Gastroesophageal sphincter (tissue), 4 donors: ENCODE results near the gene TPD52L1. TPM values are rescaled to one million over a fixed set of nuclear protein-coding genes. Genes with fewer than 3 reads are reported as not detected.

Source experiments
- ATAC-seq: fragments of 150-250 bp; one replicate; pipeline ENCODE4 v1.9.1; 2016; ENCODE audit warnings: mild to moderate bottlenecking, moderate library complexity
- H3K27ac ChIP-seq, 4 donors: fragments of 200-600 bp; sonication (generic) in 3 of 4; 1 replicate in 3 of 4; 2 replicates in 1 of 4; pipeline ENCODE4 v1.5.1; 2016 to 2019
- H3K27me3 ChIP-seq: fragments of 200-600 bp; sonication (generic); one replicate; pipeline ENCODE4 v1.5.1; 2019
- H3K36me3 ChIP-seq, 2 donors: fragments of 200-600 bp; sonication (generic); one replicate each; pipeline ENCODE4 v1.5.1; 2019; ENCODE audit warnings: control low read depth in 1 of 2
- H3K4me1 ChIP-seq, 3 donors: fragments of 200-600 bp; sonication (generic); 1 replicate in 2 of 3; 2 replicates in 1 of 3; pipeline ENCODE4 v1.5.1; 2016 to 2019; ENCODE audit warnings: control low read depth in 2 of 3
- H3K4me3 ChIP-seq, 2 donors: fragments of 200-600 bp; sonication (generic); one replicate each; pipeline ENCODE4 v1.5.1; 2019; ENCODE audit warnings: mild to moderate bottlenecking in 1 of 2, moderate library complexity in 1 of 2
- H3K9me3 ChIP-seq, 3 donors: fragments of 200-600 bp; sonication (generic); one replicate each; pipeline ENCODE4 v1.5.1; 2017 to 2019; ENCODE audit warnings: control low read depth in 2 of 3
- CTCF ChIP-seq, 4 experiments: fragments of 200-600 bp in 2 of 4; fragments of 450-650 bp in 2 of 4; sonication (generic) in 1 of 4; IDR thresholded peaks; one replicate each; pipeline ENCODE4 v1.5.1; 2017 to 2019; ENCODE audit warnings: antibody characterized with exemption in 4 of 4, mild to moderate bottlenecking in 2 of 4, moderate library complexity in 2 of 4
- EP300 ChIP-seq: sonication (generic); formaldehyde crosslinking; IDR thresholded peaks from one replicate; pipeline ENCODE4 v1.6.1; 2017; ENCODE audit warnings: antibody characterized with exemption, mild to moderate bottlenecking
- POLR2A ChIP-seq, 2 donors: fragments of 450-650 bp; IDR thresholded peaks; one replicate each; pipeline ENCODE4 v1.6.1; 2017; ENCODE audit warnings: antibody characterized with exemption in 2 of 2, mild to moderate bottlenecking in 2 of 2, moderate library complexity in 1 of 2
- POLR2AphosphoS5 ChIP-seq: sonication (generic); formaldehyde crosslinking; IDR thresholded peaks from one replicate; pipeline ENCODE4 v1.6.1; 2017; ENCODE audit warnings: antibody characterized with exemption
- WGBS, 2 donors: methylation state at CpG; one replicate each; pipeline ENCODE4 v1.1.5; 2018; ENCODE audit warnings: low coverage in 1 of 2; 5-methylcytosine and 5-hydroxymethylcytosine counted together
- total RNA-seq, 4 donors: library from RNA; depleted of rRNA; stranded (reverse); fragments of >200 nt; gene quantifications; one replicate each; pipeline ENCODE4 v1.1.0, GENCODE V29; 2016

Gene TPD52L1
- total RNA-seq, 4 donors from 2014 or later: 11.2 to 59.7 (median 20.2) TPM

- no peak for ATAC-seq
- WGBS, 2 donors: 86 to 93% methylated on average over 2 to 5 of the region's 8 CpGs
- Histone ChIP-seq H3K27me3 (no peaks in the 10 kb centered on the region), H3K36me3 (peaks cover 0 to 59% of the 10 kb centered on the region in 2 donors), H3K27ac (no peak overlapping the region), H3K4me3 (no peak overlapping the region), H3K4me1 (no peaks in the 10 kb centered on the region), H3K9me3 (no peaks in the 10 kb centered on the region)
- no peak for TF ChIP-seq EP300
- TF ChIP-seq POLR2A (IDR thresholded peaks at IDR 0.05): no peak
- no peak for TF ChIP-seq CTCF (IDR thresholded peaks at IDR 0.05)
- no peak for TF ChIP-seq POLR2AphosphoS5
Observed at GRCh38 chr6:125271486-125272159, 118.0 kb downstream of the TPD52L1 start.

GRCh38 chr6:125273251-125273650 lies 119.7 kb downstream of the TPD52L1 start:
- Histone ChIP-seq H3K4me3 (no peak overlapping the region), H3K36me3 (peaks cover 0 to 66% of the 10 kb centered on the region in 2 donors), H3K9me3 (no peaks in the 10 kb centered on the region), H3K27me3 (no peaks in the 10 kb centered on the region), H3K27ac (no peak overlapping the region), H3K4me1 (no peaks in the 10 kb centered on the region)
- WGBS, 2 donors: 97% methylated on average over 6 of the region's 8 CpGs; no CpG with 5 or more reads in 1 of the 2 donors
- ATAC-seq: no peak
- TF ChIP-seq EP300: no peak
- no peak for TF ChIP-seq CTCF (IDR thresholded peaks at IDR 0.05)
- no peak for TF ChIP-seq POLR2AphosphoS5

DNA sequence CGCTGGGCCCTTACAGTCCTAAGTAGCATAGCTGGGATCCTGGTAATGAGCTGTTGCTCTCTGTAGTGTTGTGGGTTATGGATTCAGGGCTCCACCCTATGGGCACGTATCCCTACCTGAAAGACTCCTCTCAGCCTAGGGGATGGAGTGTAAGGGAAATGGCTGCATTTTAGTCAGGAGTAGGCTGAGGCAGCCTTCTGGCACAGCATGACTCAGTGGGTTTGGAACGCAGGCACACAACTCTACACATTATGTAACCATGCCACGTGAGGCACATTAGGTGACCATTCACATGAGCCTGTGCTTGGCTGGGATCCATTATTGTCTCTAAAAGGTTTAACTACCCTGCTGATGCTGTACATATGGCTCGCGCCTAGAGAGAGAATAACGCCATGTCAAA lies 120.4 kb downstream of the TPD52L1 start:
- WGBS, 2 donors: 89 to 93% methylated on average over 4 to 5 of the region's 7 CpGs
- ATAC-seq: no peak
- H3K27ac ChIP-seq: no peak overlapping the region
- H3K4me1 ChIP-seq: no peaks in the 10 kb centered on the region
- no peak overlapping the region for H3K4me3 ChIP-seq
- peaks cover 0 to 66% of the 10 kb centered on the region in 2 donors for H3K36me3 ChIP-seq
- H3K9me3 ChIP-seq: no peaks in the 10 kb centered on the region
- TF ChIP-seq EP300: no peak
- no peak for TF ChIP-seq POLR2AphosphoS5
- no peak for TF ChIP-seq CTCF (IDR thresholded peaks at IDR 0.05)
- TF ChIP-seq POLR2A (IDR thresholded peaks at IDR 0.05): no peak
- no peaks in the 10 kb centered on the region for H3K27me3 ChIP-seq

DNA sequence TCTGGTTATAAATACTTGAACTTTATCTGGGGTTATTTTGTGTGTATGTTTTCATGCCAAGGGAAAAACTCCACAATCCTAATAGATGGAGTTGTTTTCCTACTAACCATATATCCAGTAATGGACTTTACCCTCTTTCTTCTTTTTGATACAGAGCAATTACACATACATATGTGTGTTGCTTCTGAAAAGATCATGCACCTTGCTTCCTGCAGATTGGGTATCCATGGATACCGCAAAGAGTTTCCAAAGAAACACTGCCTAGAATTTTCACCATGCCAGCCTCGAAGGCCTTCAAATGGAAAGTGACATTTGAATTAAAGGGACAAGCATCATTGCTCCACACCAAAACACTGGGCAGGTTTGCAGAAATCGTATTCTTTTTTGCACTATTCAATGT lies 121.4 kb downstream of the TPD52L1 start:
- H3K4me3 ChIP-seq: no peak overlapping the region
- H3K4me1 ChIP-seq: no peaks in the 10 kb centered on the region
- no peaks in the 10 kb centered on the region for H3K9me3 ChIP-seq
- no peak for TF ChIP-seq POLR2A (IDR thresholded peaks at IDR 0.05)
- no peak for TF ChIP-seq POLR2AphosphoS5
- TF ChIP-seq EP300: no peak
- no peak for TF ChIP-seq CTCF (IDR thresholded peaks at IDR 0.05)
- H3K27me3 ChIP-seq: no peaks in the 10 kb centered on the region
- no peak overlapping the region for H3K27ac ChIP-seq
- H3K36me3 ChIP-seq: peaks cover 0 to 68% of the 10 kb centered on the region in 2 donors
- no peak for ATAC-seq
- 60 to 75% methylated on average over 1 to 3 of the region's 3 CpGs for WGBS, 2 donors

- H3K9me3 ChIP-seq: peaks cover 0 to 5% (median 0%) of the 10 kb centered on the region in 3 donors
- H3K27me3 ChIP-seq: no peaks in the 10 kb centered on the region
- H3K4me3 ChIP-seq: no peak overlapping the region
- no peaks in the 10 kb centered on the region for H3K4me1 ChIP-seq
- no peak overlapping the region for H3K27ac ChIP-seq
- WGBS, 2 donors: 92 to 100% methylated on average over 3 of the region's 3 CpGs
- no peak for ATAC-seq
- peaks cover 0 to 72% of the 10 kb centered on the region in 2 donors for H3K36me3 ChIP-seq
- no peak for TF ChIP-seq POLR2AphosphoS5
- TF ChIP-seq EP300: no peak
- TF ChIP-seq CTCF (IDR thresholded peaks at IDR 0.05): no peak
- no peak for TF ChIP-seq POLR2A (IDR thresholded peaks at IDR 0.05)
Observed at GRCh38 chr6:125275779-125276178, 122.2 kb downstream of the TPD52L1 start.
